H9 (cell line): Measurements from ENCODE around the gene TBCB. TPM values are rescaled to one million over a fixed set of nuclear protein-coding genes. Genes with fewer than 3 reads are reported as not detected.

Experiments used
- DNase-seq: peaks from one replicate; pipeline ENCODE4 v3.0.0-alpha.2; 2017
- H2AFZ ChIP-seq: one replicate; pipeline ENCODE4 v1.6.1; 2013; ENCODE audit warnings: mild to moderate bottlenecking, low read length, control low read depth, moderate library complexity
- H2AK5ac ChIP-seq: 2 replicates; pipeline ENCODE4 v1.6.1; 2013; ENCODE audit warnings: low read length, control low read depth, mixed read lengths; ENCODE audit not compliant: insufficient read length
- H2BK120ac ChIP-seq: one replicate; pipeline ENCODE4 v1.6.1; 2013; ENCODE audit warnings: low read depth, mild to moderate bottlenecking, low read length, control low read depth, inconsistent platforms; ENCODE audit not compliant: poor library complexity, severe bottlenecking
- H2BK12ac ChIP-seq: 2 replicates; pipeline ENCODE4 v1.6.1; 2013; ENCODE audit warnings: low read length, control low read depth, mixed read lengths, low read depth; ENCODE audit not compliant: insufficient read length
- H2BK15ac ChIP-seq: 2 replicates; pipeline ENCODE4 v1.6.1; 2013; ENCODE audit warnings: low read depth, low read length, control low read depth
- H2BK20ac ChIP-seq: one replicate; pipeline ENCODE4 v1.6.1; 2013; ENCODE audit warnings: low read depth, mild to moderate bottlenecking, low read length, control low read depth, inconsistent platforms; ENCODE audit not compliant: poor library complexity, severe bottlenecking
- H2BK5ac ChIP-seq: 2 replicates; pipeline ENCODE4 v1.6.1; 2013; ENCODE audit warnings: low read length, control low read depth, mixed read lengths; ENCODE audit not compliant: insufficient read length
- H3K14ac ChIP-seq: 2 replicates; pipeline ENCODE4 v1.6.1; 2013; ENCODE audit warnings: low read length, control low read depth; ENCODE audit not compliant: insufficient read depth
- H3K18ac ChIP-seq: 2 replicates; pipeline ENCODE4 v1.6.1; 2013; ENCODE audit warnings: low read depth, mild to moderate bottlenecking, mixed read lengths, low read length, control low read depth; ENCODE audit not compliant: insufficient read length
- H3K23ac ChIP-seq: 2 replicates; pipeline ENCODE4 v1.6.1; 2013; ENCODE audit warnings: low read length, control low read depth, mixed read lengths, low read depth; ENCODE audit not compliant: insufficient read length
- H3K23me2 ChIP-seq: 2 replicates; pipeline ENCODE4 v1.6.1; 2013; ENCODE audit warnings: low read depth, mild to moderate bottlenecking, mixed read lengths, low read length, control low read depth; ENCODE audit not compliant: insufficient read length, poor library complexity, severe bottlenecking
- H3K27ac ChIP-seq: 2 replicates; pipeline ENCODE4 v1.5.1; 2013; ENCODE audit warnings: low read length, control low read depth, mixed read lengths, low read depth; ENCODE audit not compliant: insufficient read length
- H3K27me3 ChIP-seq: 2 replicates; pipeline ENCODE4 v1.6.1; 2013; ENCODE audit warnings: low read length, control low read depth, inconsistent platforms; ENCODE audit not compliant: insufficient read depth
- H3K4ac ChIP-seq: 2 replicates; pipeline ENCODE4 v1.6.1; 2013; ENCODE audit warnings: low read depth, mild to moderate bottlenecking, control low read depth, inconsistent platforms, low read length, moderate library complexity
- H3K4me1 ChIP-seq: 2 replicates; pipeline ENCODE4 v1.6.1; 2013; ENCODE audit warnings: low read length, control low read depth, inconsistent platforms; ENCODE audit not compliant: insufficient read depth
- H3K4me2 ChIP-seq: 2 replicates; pipeline ENCODE4 v1.6.1; 2013; ENCODE audit warnings: low read length, control low read depth, mixed read lengths; ENCODE audit not compliant: insufficient read length, insufficient read depth
- H3K56ac ChIP-seq: 2 replicates; pipeline ENCODE4 v1.6.1; 2013; ENCODE audit warnings: low read depth, mild to moderate bottlenecking, mixed read lengths, low read length, control low read depth; ENCODE audit not compliant: insufficient read length
- H3K79me1 ChIP-seq: 2 replicates; pipeline ENCODE4 v1.6.1; 2013; ENCODE audit warnings: low read depth, mild to moderate bottlenecking, moderate library complexity, low read length, control low read depth, inconsistent platforms; ENCODE audit not compliant: insufficient read depth, poor library complexity, severe bottlenecking
- H3K79me2 ChIP-seq: 2 replicates; pipeline ENCODE4 v1.6.1; 2013; ENCODE audit warnings: low read length, control low read depth, inconsistent platforms; ENCODE audit not compliant: insufficient read depth
- H3K9ac ChIP-seq: 2 replicates; pipeline ENCODE4 v1.6.1; 2013; ENCODE audit warnings: low read length, control low read depth, mixed read lengths; ENCODE audit not compliant: insufficient read length; ENCODE audit errors: extremely low read depth
- H3K9me3 ChIP-seq: one replicate; pipeline ENCODE4 v1.6.1; 2013; ENCODE audit warnings: low read depth, low read length, inconsistent platforms; ENCODE audit not compliant: control insufficient read depth
- H3T11ph ChIP-seq: one replicate; pipeline ENCODE4 v1.6.1; 2013; ENCODE audit warnings: mild to moderate bottlenecking, low read length, control low read depth, inconsistent platforms
- H4K20me1 ChIP-seq: one replicate; pipeline ENCODE4 v1.6.1; 2013; ENCODE audit not compliant: control insufficient read depth, insufficient read length, insufficient read depth
- H4K5ac ChIP-seq: 2 replicates; pipeline ENCODE4 v1.6.1; 2013; ENCODE audit warnings: low read depth, mild to moderate bottlenecking, mixed read lengths, low read length, control low read depth; ENCODE audit not compliant: insufficient read length
- H4K8ac ChIP-seq: replicated peaks from 2 replicates; pipeline ENCODE4 v1.6.1; 2013; ENCODE audit warnings: low read length, control low read depth, mixed read lengths, low read depth; ENCODE audit not compliant: insufficient read length
- H4K91ac ChIP-seq: 2 replicates; pipeline ENCODE4 v1.6.1; 2013; ENCODE audit warnings: low read depth, mild to moderate bottlenecking, moderate library complexity, mixed read lengths, low read length, control low read depth; ENCODE audit not compliant: insufficient read length
- H3K27ac Mint-ChIP-seq, 3 experiments: 2 replicates in 2 of 3; 3 replicates in 1 of 3; pipeline ENCODE4 v1.8.0; 2020 to 2021; ENCODE audit warnings: mixed read lengths in 3 of 3, mild to moderate bottlenecking in 1 of 3, moderate library complexity in 1 of 3
- H3K27me3 Mint-ChIP-seq: 2 replicates; pipeline ENCODE4 v1.8.0; 2021; ENCODE audit warnings: low read depth, mild to moderate bottlenecking, moderate library complexity, mixed read lengths
- H3K36me3 Mint-ChIP-seq, 3 experiments: 2 replicates in 2 of 3; 3 replicates in 1 of 3; pipeline ENCODE4 v1.8.0; 2020 to 2021; ENCODE audit warnings: low read depth in 3 of 3, mixed read lengths in 3 of 3; ENCODE audit not compliant: insufficient read depth in 1 of 3
- H3K4me1 Mint-ChIP-seq, 2 experiments: 2 replicates each; pipeline ENCODE4 v1.8.0; 2020; ENCODE audit warnings: mixed read lengths in 2 of 2
- H3K4me3 Mint-ChIP-seq, 2 experiments: 2 replicates in 1 of 2; 3 replicates in 1 of 2; pipeline ENCODE4 v1.8.0; 2020 to 2021; ENCODE audit warnings: mild to moderate bottlenecking in 2 of 2, mixed read lengths in 2 of 2, moderate library complexity in 1 of 2
- H3K9me3 Mint-ChIP-seq, 2 experiments: 2 replicates in 1 of 2; 3 replicates in 1 of 2; pipeline ENCODE4 v1.8.0; 2020; ENCODE audit warnings: mild to moderate bottlenecking in 2 of 2, mixed read lengths in 2 of 2, moderate library complexity in 1 of 2
- CTCF ChIP-seq: fragments of 200-600 bp; sonication (generic); conservative IDR thresholded peaks from 3 replicates; pipeline ENCODE4 v1.8.0; 2021; ENCODE audit warnings: antibody characterized with exemption, mild to moderate bottlenecking
- WGBS: extraction: QIAGEN DNeasy Blood & Tissue Kit; methylation state at CpG from one replicate; pipeline ENCODE4 v1.1.7; 2013; ENCODE audit warnings: missing lambda C conversion rate, low lambda C conversion rate, mixed read lengths; ENCODE audit not compliant: insufficient read length; ENCODE audit errors: extremely low coverage; 5-methylcytosine and 5-hydroxymethylcytosine counted together
- total RNA-seq: library from RNA; stranded (reverse); gene quantifications from 2 replicates; pipeline ENCODE4 v1.2.1, GENCODE V29; 2021

TBCB gene
- total RNA-seq, 1 experiment from 2014 or later, result 216 TPM

GRCh38 chr19:36111200-36111539 is 4.1 kb upstream of the TBCB start:
- H2AFZ ChIP-seq, result no peak overlapping the region
- H3K14ac ChIP-seq, result no peak overlapping the region
- H3K79me1 ChIP-seq, result no peaks in the 10 kb centered on the region
- H2BK20ac ChIP-seq, result no peak overlapping the region
- no peak overlapping the region for H4K5ac ChIP-seq
- no peak overlapping the region for H4K91ac ChIP-seq
- no peak overlapping the region for H2AK5ac ChIP-seq
- H2BK12ac ChIP-seq, result no peak overlapping the region
- no peaks in the 10 kb centered on the region; the same call in 1 of the 2 replicates for H3K79me2 ChIP-seq
- no peaks in the 10 kb centered on the region for H4K20me1 ChIP-seq
- no peak overlapping the region for H3K9ac ChIP-seq
- no peak overlapping the region for H2BK15ac ChIP-seq
- no peak overlapping the region for H4K8ac ChIP-seq
- H3K27me3 Mint-ChIP-seq, result peaks cover 3% of the 10 kb centered on the region
- WGBS, result no CpG with 5 or more reads among the region's 13 CpGs
- DNase-seq, result no peak
- no peak overlapping the region for H3K27ac ChIP-seq
- no peak overlapping the region for H2BK120ac ChIP-seq
- TF ChIP-seq CTCF, result no peak
- H3K4me1 Mint-ChIP-seq, result peaks cover 38 to 46% of the 10 kb centered on the region in 2 experiments
- no peak overlapping the region for H3T11ph ChIP-seq
- no peak overlapping the region for H3K56ac ChIP-seq
- no peak overlapping the region for H3K4me2 ChIP-seq
- H2BK5ac ChIP-seq, result no peak overlapping the region
- no peaks in the 10 kb centered on the region for H3K27me3 ChIP-seq
- no peaks in the 10 kb centered on the region; a peak in 1 of 5 replicates for H3K9me3 Mint-ChIP-seq
- H3K4ac ChIP-seq, result no peak overlapping the region
- H3K4me3 Mint-ChIP-seq, result peak overlapping the region in 1 of 2 experiments; percentile 60; a peak in 1 of 5 replicates
- peaks cover 13 to 45% (median 31%) of the 10 kb centered on the region in 3 experiments; a peak in 6 of 7 replicates for H3K36me3 Mint-ChIP-seq
- H3K18ac ChIP-seq, result no peak overlapping the region
- H3K9me3 ChIP-seq, result no peaks in the 10 kb centered on the region
- H3K23ac ChIP-seq, result no peak overlapping the region
- peaks cover 13% of the 10 kb centered on the region for H3K23me2 ChIP-seq
- H3K27ac Mint-ChIP-seq, result peak overlapping the region in 1 of 3 experiments; percentile 93; a peak in 2 of 7 replicates
- peaks cover 2% of the 10 kb centered on the region; the same call in 1 of the 2 replicates for H3K4me1 ChIP-seq
